ENCODE results near the gene TSEN15. TPM values are rescaled to one million over a fixed set of nuclear protein-coding genes. Genes with fewer than 3 reads are reported as not detected.

Gene TSEN15
- total RNA-seq, 2 donors from 2014 or later = 24.8 to 29.7 TPM

DNA sequence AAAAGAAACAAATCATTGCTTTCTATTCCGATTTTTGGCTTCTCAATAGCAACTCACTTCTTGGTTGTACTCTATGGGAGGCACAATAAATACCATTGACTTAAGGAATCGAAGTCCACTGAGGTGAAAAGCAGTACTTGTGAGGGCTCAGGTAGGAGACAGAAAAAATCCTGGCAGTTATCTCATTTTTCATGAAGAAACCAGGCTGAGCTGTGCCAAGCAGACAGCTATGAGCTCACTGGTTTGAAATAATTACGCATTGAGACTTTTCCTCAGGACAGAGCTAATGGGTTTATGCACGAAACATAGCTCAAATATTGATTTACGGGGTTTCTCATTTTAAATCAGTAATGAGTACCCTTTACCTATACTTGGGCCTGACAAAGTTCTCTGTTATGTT is 32.5 kb upstream of the TSEN15 start:
- H3K27ac ChIP-seq = no peak overlapping the region

DNA sequence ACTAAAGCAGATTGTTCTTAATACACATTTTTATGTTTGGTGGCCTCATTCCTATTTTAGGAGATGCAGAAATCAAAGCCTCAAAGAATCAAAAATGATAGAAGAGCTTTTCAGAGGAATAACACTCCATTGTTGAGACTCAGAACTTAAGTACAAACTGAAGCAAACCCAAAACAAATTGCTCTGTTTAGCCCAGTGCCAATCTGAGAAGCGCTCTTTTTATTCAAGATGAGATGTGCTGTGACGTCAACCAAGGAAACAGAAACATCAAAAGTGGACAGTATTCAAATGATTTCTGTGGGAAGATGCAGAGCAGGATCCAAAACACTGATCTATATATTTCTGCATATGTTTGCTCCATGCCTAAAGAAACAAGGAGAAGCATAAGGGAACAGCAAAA is 32.0 kb upstream of the TSEN15 start:
- DNase-seq (ENCODE audit: low spot score) (no peak), ATAC-seq (ENCODE audit: insufficient number of reproducible peaks, low FRiP score, low read depth) (no peak)
- no peak overlapping the region for H3K27ac ChIP-seq
- H3K36me3 ChIP-seq = no peaks in the 10 kb centered on the region
- H3K4me3 ChIP-seq = no peak overlapping the region
- no peaks in the 10 kb centered on the region for H3K9me3 ChIP-seq
- no peaks in the 10 kb centered on the region for H3K4me1 ChIP-seq (ENCODE audit: control insufficient read depth in 1 of 2, low read depth in 2 of 2)
- TF ChIP-seq, protein P1, sequence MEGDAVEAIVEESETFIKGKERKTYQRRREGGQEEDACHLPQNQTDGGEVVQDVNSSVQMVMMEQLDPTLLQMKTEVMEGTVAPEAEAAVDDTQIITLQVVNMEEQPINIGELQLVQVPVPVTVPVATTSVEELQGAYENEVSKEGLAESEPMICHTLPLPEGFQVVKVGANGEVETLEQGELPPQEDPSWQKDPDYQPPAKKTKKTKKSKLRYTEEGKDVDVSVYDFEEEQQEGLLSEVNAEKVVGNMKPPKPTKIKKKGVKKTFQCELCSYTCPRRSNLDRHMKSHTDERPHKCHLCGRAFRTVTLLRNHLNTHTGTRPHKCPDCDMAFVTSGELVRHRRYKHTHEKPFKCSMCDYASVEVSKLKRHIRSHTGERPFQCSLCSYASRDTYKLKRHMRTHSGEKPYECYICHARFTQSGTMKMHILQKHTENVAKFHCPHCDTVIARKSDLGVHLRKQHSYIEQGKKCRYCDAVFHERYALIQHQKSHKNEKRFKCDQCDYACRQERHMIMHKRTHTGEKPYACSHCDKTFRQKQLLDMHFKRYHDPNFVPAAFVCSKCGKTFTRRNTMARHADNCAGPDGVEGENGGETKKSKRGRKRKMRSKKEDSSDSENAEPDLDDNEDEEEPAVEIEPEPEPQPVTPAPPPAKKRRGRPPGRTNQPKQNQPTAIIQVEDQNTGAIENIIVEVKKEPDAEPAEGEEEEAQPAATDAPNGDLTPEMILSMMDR (IDR thresholded peaks at IDR 0.05) = no peak
- H3K27me3 ChIP-seq (replicated peaks; ENCODE audit: insufficient read depth) = no peaks in the 10 kb centered on the region

More for the DNA sequence above, 32.5 kb upstream of the TSEN15 start:
- H3K4me1 ChIP-seq (ENCODE audit: control insufficient read depth in 1 of 2, low read depth in 2 of 2) = no peaks in the 10 kb centered on the region
- H3K27me3 ChIP-seq (replicated peaks; ENCODE audit: insufficient read depth) = no peaks in the 10 kb centered on the region
- no peak overlapping the region for H3K4me3 ChIP-seq
- H3K36me3 ChIP-seq = no peaks in the 10 kb centered on the region
- H3K9me3 ChIP-seq = no peaks in the 10 kb centered on the region
- ATAC-seq (ENCODE audit: insufficient number of reproducible peaks, low FRiP score, low read depth) (no peak), DNase-seq (ENCODE audit: low spot score) (no peak)
- TF ChIP-seq, protein P1 (IDR thresholded peaks at IDR 0.05) = no peak

DNA sequence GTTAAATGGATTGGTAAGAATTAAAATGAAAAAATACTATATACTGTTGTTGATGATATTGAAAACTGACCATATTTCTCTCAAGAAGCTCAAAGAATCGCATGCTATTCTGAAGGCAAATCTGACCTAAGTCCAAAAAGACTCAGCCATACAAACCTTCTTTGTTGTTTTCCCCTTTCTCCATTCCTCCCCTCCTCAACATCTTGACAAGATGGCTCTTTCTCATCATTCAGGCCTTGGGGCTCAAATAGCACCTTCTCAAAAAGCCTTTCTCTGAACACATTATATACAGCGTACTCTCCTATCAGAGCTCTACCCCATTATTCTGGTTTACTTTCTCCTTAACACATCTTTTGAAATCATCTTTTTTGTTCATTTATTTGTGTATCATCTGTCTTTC is 31.2 kb upstream of the TSEN15 start:
- H3K27me3 ChIP-seq (replicated peaks; ENCODE audit: insufficient read depth) = no peaks in the 10 kb centered on the region
- no peak overlapping the region for H3K27ac ChIP-seq
- DNase-seq (ENCODE audit: low spot score) (no peak), ATAC-seq (ENCODE audit: insufficient number of reproducible peaks, low FRiP score, low read depth) (no peak)
- H3K36me3 ChIP-seq = no peaks in the 10 kb centered on the region
- no peak overlapping the region for H3K4me3 ChIP-seq
- TF ChIP-seq, protein P1 (IDR thresholded peaks at IDR 0.05) = no peak
- no peaks in the 10 kb centered on the region for H3K9me3 ChIP-seq
- no peaks in the 10 kb centered on the region for H3K4me1 ChIP-seq (ENCODE audit: control insufficient read depth in 1 of 2, low read depth in 2 of 2)

DNA sequence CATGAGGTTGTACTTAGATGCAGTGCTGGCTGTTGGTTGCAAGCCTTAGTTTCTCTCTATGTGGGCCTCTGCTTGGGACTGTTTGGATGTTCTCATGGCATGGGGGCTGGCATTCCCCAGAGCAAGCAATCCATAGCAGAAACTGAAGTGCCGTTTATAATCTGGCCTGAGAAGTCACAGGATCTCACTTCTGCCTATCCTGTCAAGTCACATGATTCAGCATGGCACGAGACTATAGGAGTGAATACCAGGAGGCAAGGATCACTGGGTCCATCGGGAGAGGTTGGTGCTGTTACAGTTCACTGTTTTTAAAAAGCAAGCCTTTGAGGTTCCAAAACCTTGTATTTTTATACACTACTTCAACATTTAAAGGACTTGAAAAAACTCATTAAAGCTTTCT is 30.7 kb upstream of the TSEN15 start:
- no peak overlapping the region for H3K27ac ChIP-seq
- no peak for ATAC-seq (ENCODE audit: insufficient number of reproducible peaks, low FRiP score, low read depth)
- H3K4me3 ChIP-seq = no peak overlapping the region
- no peak for DNase-seq (ENCODE audit: low spot score)
- H3K4me1 ChIP-seq (ENCODE audit: control insufficient read depth in 1 of 2, low read depth in 2 of 2) = no peaks in the 10 kb centered on the region
- no peaks in the 10 kb centered on the region for H3K36me3 ChIP-seq
- H3K27me3 ChIP-seq (replicated peaks; ENCODE audit: insufficient read depth) = no peaks in the 10 kb centered on the region
- H3K9me3 ChIP-seq = no peaks in the 10 kb centered on the region
- TF ChIP-seq, protein P1 (IDR thresholded peaks at IDR 0.05) = no peak

DNA sequence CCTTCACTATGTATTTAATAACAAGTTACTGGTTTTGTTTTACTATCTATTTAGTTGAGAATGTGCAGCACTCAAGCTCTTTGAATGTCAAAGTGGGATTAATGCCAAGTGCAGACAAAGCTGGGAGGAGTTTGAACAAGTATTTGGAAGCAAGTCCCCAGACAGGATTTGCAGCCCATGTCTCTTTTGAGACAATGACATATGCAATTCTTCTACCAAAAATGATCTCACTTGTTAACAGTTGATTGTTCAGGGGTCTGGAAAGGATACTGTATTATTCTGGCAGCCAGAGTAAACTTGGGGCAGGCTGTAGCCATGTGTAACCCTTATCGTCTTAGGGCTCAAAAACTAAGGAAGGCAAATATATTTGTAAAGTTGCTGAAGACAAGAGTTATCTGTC is 29.8 kb upstream of the TSEN15 start:
- Histone ChIP-seq H3K4me3 (no peak overlapping the region), H3K4me1 (ENCODE audit: control insufficient read depth in 1 of 2, low read depth in 2 of 2) (no peaks in the 10 kb centered on the region), H3K27me3 (replicated peaks; ENCODE audit: insufficient read depth) (peaks cover under 1% of the 10 kb centered on the region), H3K36me3 (no peaks in the 10 kb centered on the region), H3K27ac (no peak overlapping the region), H3K9me3 (no peaks in the 10 kb centered on the region)
- ATAC-seq (ENCODE audit: insufficient number of reproducible peaks, low FRiP score, low read depth) (no peak), DNase-seq (ENCODE audit: low spot score) (no peak)
- TF ChIP-seq, protein P1 (IDR thresholded peaks at IDR 0.05) = no peak
